Endothelial cell of umbilical vein (primary cell): ENCODE data around the gene PRUNE2. TPM values are rescaled to one million over a fixed set of nuclear protein-coding genes. Genes with fewer than 3 reads are reported as not detected.

Experiments
- BruUV-seq: library from RNA; stranded (reverse); fragments of 400-500 nt; replicated peaks from 2 replicates; lab custom pipeline; 2021; lab: Mats Ljungman, UMichigan
- CTCF ChIA-PET: fragments of 300-600, 350-600 bp; sonication (Branson Sonifier 250); formaldehyde crosslinking; loops from one replicate; lab custom pipeline; 2021; ENCODE audit warnings: antibody characterized with exemption, inconsistent platforms; lab: Charles Lee
- POLR2A ChIA-PET: fragments of 300-600, 350-600 bp; sonication (Branson Sonifier 250); formaldehyde crosslinking; loops from one replicate; lab custom pipeline; 2021; ENCODE audit warnings: antibody characterized with exemption, inconsistent platforms; lab: Charles Lee
- DNase-seq: peaks from one replicate; pipeline ENCODE4 v3.0.0-alpha.2; 2011; ENCODE audit warnings: low read depth, low spot score
- FAIRE-seq: peaks from 2 replicates; lab custom pipeline; 2011; peaks lifted over from hg19 to GRCh38; lab: Jason Lieb, UNC
- H2AFZ ChIP-seq: 2 replicates; pipeline ENCODE4 v1.6.0; 2012; ENCODE audit warnings: low read depth, low read length, control low read depth, inconsistent platforms
- H3K27ac ChIP-seq: 2 replicates; pipeline ENCODE4 v1.5.1; 2011; ENCODE audit warnings: low read depth, mild to moderate bottlenecking, control low read depth, low read length, moderate library complexity; ENCODE audit not compliant: insufficient read depth
- H3K27me3 ChIP-seq, 2 experiments: 2 replicates each; pipeline versions ENCODE4 v1.6.0 to v1.6.1; 2011; ENCODE audit warnings: low read length in 2 of 2, mixed read lengths in 1 of 2; ENCODE audit not compliant: control insufficient read depth in 2 of 2, insufficient read depth in 2 of 2
- H3K36me3 ChIP-seq, 2 experiments: 2 replicates in 1 of 2; 3 replicates in 1 of 2; pipeline ENCODE4 v1.5.1; 2011; ENCODE audit warnings: low read length in 2 of 2, mild to moderate bottlenecking in 1 of 2, moderate library complexity in 1 of 2; ENCODE audit not compliant: control insufficient read depth in 2 of 2, insufficient read depth in 2 of 2; ENCODE audit errors: extremely low read depth in 1 of 2
- H3K4me1 ChIP-seq: 3 replicates; pipeline ENCODE4 v1.5.1; 2011; ENCODE audit warnings: mild to moderate bottlenecking, low read length; ENCODE audit not compliant: control insufficient read depth, insufficient read depth; ENCODE audit errors: extremely low read depth
- H3K4me2 ChIP-seq: 2 replicates; pipeline ENCODE4 v1.6.1; 2011; ENCODE audit warnings: low read length, control low read depth, mixed read lengths; ENCODE audit not compliant: insufficient read depth
- H3K4me3 ChIP-seq, 3 experiments: fragments of 200-600 bp in 1 of 3; sonication (generic), shearing (Covaris generic) in 1 of 3; replicated peaks in 1 of 3; 2 replicates each; pipeline ENCODE4 v1.5.1; 2011 to 2016; ENCODE audit warnings: control low read depth in 3 of 3, low read length in 3 of 3, mild to moderate bottlenecking in 2 of 3, inconsistent platforms in 1 of 3, low read depth in 1 of 3, moderate library complexity in 1 of 3; ENCODE audit not compliant: insufficient read depth in 1 of 3
- H3K79me2 ChIP-seq: 2 replicates; pipeline ENCODE4 v1.6.0; 2012; ENCODE audit warnings: low read length, inconsistent platforms; ENCODE audit not compliant: control insufficient read depth, insufficient read depth
- H3K9ac ChIP-seq: replicated peaks from 2 replicates; pipeline ENCODE3; 2011; ENCODE audit warnings: low read length, control low read depth; ENCODE audit not compliant: insufficient read depth; ENCODE audit errors: extremely low read depth
- H3K9me1 ChIP-seq: replicated peaks from 3 replicates; pipeline ENCODE4 v1.6.0; 2011; ENCODE audit warnings: mild to moderate bottlenecking, low read length; ENCODE audit not compliant: control insufficient read depth, insufficient read depth; ENCODE audit errors: extremely low read depth
- H3K9me3 ChIP-seq: replicated peaks from 2 replicates; pipeline ENCODE4 v1.5.1; 2012; ENCODE audit warnings: low read length, inconsistent platforms; ENCODE audit not compliant: control insufficient read depth, insufficient read depth
- H4K20me1 ChIP-seq: replicated peaks from 2 replicates; pipeline ENCODE3; 2011; ENCODE audit warnings: mild to moderate bottlenecking, low read length; ENCODE audit not compliant: control insufficient read depth, insufficient read depth; ENCODE audit errors: extremely low read depth
- EZH2 ChIP-seq: IDR thresholded peaks from 2 replicates; pipeline ENCODE4 v1.6.1; 2012; ENCODE audit warnings: borderline replicate concordance, low read depth, mild to moderate bottlenecking, moderate library complexity, low read length, inconsistent platforms; ENCODE audit not compliant: severe bottlenecking
- FOS ChIP-seq: IDR thresholded peaks from 2 replicates; pipeline ENCODE4 v1.6.1; 2011; ENCODE audit warnings: mild to moderate bottlenecking, low read length, moderate library complexity, borderline replicate concordance; ENCODE audit not compliant: insufficient read depth
- GATA2 ChIP-seq: IDR thresholded peaks from 2 replicates; pipeline ENCODE4 v1.7.0; 2011; ENCODE audit warnings: low read depth, mild to moderate bottlenecking, moderate library complexity, mixed read lengths, low read length; ENCODE audit not compliant: insufficient read length, insufficient read depth
- JUN ChIP-seq: IDR thresholded peaks from 2 replicates; pipeline ENCODE4 v1.6.1; 2011; ENCODE audit warnings: borderline replicate concordance, low read depth; ENCODE audit not compliant: insufficient read length, insufficient read depth
- MAX ChIP-seq: IDR thresholded peaks from 2 replicates; pipeline ENCODE4 v1.6.1; 2011; ENCODE audit not compliant: insufficient read depth, insufficient read length
- MYC ChIP-seq: IDR thresholded peaks from one replicate; pipeline ENCODE4 v1.6.1; 2011; ENCODE audit warnings: mild to moderate bottlenecking, low read depth, low read length
- POLR2A ChIP-seq: IDR thresholded peaks from 2 replicates; pipeline ENCODE4 v1.6.1; 2012; ENCODE audit warnings: low read depth, mild to moderate bottlenecking, control low read depth, low read length
- POLR2AphosphoS5 ChIP-seq: IDR thresholded peaks from 2 replicates; pipeline ENCODE4 v1.6.1; 2012; ENCODE audit warnings: low read depth, mild to moderate bottlenecking, control low read depth, low read length, moderate library complexity; ENCODE audit not compliant: insufficient read depth
- dilution Hi-C: fragments of 300-500 bp; cut with MboI; formaldehyde crosslinking; loops from one replicate; pipeline ENCODE4 v1.15.0; 2019; ENCODE audit warnings: low sequenced_read_pairs; ENCODE audit not compliant: extremely low pct_ligation_motif_present
- intact Hi-C: fragments of 100-400 bp; cut with micrococcal nuclease; formaldehyde crosslinking; loops from one replicate; pipeline ENCODE4 v1.10.0; 2022
- polyA plus RNA-seq, 4 experiments: library from polyadenylated mRNA; depleted of rRNA in 3 of 4; stranded (reverse) in 3 of 4; unstranded in 1 of 4; fragments of >200 nt; gene quantifications; 2 replicates each; pipeline versions ENCODE4 v1.2.1 to v1.2.3, GENCODE V29; 2011 to 2012; ENCODE audit warnings: missing spikeins in 1 of 4
- total RNA-seq: library from RNA; stranded (reverse); gene quantifications from 2 replicates; pipeline ENCODE4 v1.2.3, GENCODE V29; 2021
- TF ChIP-seq, protein P1 (sequence below), 2 donors: IDR thresholded peaks; 1 replicate in 1 of 2; 2 replicates in 1 of 2; pipeline ENCODE4 v1.5.1; 2011; ENCODE audit warnings: low read length in 2 of 2, mild to moderate bottlenecking in 2 of 2, moderate library complexity in 2 of 2, control low read depth in 1 of 2, inconsistent platforms in 1 of 2, low read depth in 1 of 2; ENCODE audit not compliant: insufficient read depth in 1 of 2; ENCODE audit errors: extremely low read depth in 1 of 2

Gene PRUNE2
- total and polyA plus RNA-seq, 2 donors (not counting 3 experiments of a cell fraction or from before 2014, with no cell fraction given) = 15.8 to 21.7 TPM

DNA sequence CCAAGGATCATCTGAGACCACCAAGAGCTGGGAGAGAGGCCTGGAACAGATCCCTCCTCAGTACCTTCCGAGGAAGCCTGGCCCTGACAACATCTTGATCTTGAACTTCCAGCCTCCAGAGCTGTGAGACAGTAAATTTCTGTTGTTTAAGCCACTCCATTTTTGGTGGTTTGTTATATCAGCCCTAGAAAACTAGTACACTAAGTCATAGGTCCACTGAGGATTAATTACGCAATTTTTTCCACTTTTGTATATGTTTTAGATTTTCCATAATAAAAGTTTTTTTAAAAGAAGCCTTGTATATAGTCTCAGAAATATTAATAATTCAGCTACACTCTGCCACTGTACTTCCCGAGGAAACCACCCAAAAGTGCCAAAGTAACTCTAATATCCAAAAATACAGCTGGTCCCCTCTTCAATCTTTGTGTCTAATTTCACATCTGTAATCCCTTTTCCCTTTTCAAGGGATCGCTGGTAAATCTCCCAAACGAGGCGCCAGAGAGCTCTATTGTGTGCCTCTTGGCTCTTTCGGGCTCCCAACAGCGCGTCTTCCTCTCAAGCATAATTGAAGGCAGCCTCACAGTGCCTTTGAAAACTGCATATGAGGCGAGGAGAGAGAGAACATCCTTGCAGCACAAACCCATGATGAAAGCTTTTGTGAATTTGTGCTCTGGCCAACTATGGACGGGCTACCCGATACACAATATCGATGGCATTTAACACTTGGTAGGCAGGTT is 32.7 kb downstream of the PRUNE2 start:
- H3K79me2 ChIP-seq = no peaks in the 10 kb centered on the region
- TF ChIP-seq MYC = no peak
- no peak for TF ChIP-seq MAX
- no peak for TF ChIP-seq EZH2
- no peak for TF ChIP-seq GATA2
- H3K27me3 ChIP-seq = no peaks in the 10 kb centered on the region
- no peak overlapping the region for H3K27ac ChIP-seq
- no peak overlapping the region for H2AFZ ChIP-seq
- intact Hi-C loops (no loop called here), dilution Hi-C loops (no loop called here)
- CTCF ChIA-PET = interaction anchor here (1.1 kb wide), 1 partner anchor 13 kb away, joined by 4 read pairs; no protein-coding TSS in a partner anchor
- FAIRE-seq (no peak), DNase-seq (no peak)
- H3K4me3 ChIP-seq = no peak overlapping the region
- no peak overlapping the region for H3K9ac ChIP-seq
- no peaks in the 10 kb centered on the region for H3K36me3 ChIP-seq
- no peaks in the 10 kb centered on the region for H3K9me1 ChIP-seq
- POLR2A ChIA-PET = no interaction called here
- H3K9me3 ChIP-seq = no peaks in the 10 kb centered on the region
- H3K4me1 ChIP-seq = no peaks in the 10 kb centered on the region
- no peaks in the 10 kb centered on the region for H4K20me1 ChIP-seq
- BruUV-seq = no TSS peak
- no peak overlapping the region for H3K4me2 ChIP-seq

- CTCF ChIA-PET = no interaction called here
These were observed 37.0 kb downstream of the PRUNE2 start for GRCh38 chr9:76868897-76869296.

More at GRCh38 chr9:76868897-76869296, 37.0 kb downstream of the PRUNE2 start:
- no peaks in the 10 kb centered on the region for H3K9me3 ChIP-seq
- H3K27ac ChIP-seq = no peak overlapping the region
- FAIRE-seq (no peak), DNase-seq (no peak)
- TF ChIP-seq POLR2AphosphoS5 (no peak), MYC (no peak), POLR2A (no peak), MAX (no peak), EZH2 (no peak), JUN (no peak), FOS (no peak), GATA2 (no peak)
- TF ChIP-seq, protein P1, sequence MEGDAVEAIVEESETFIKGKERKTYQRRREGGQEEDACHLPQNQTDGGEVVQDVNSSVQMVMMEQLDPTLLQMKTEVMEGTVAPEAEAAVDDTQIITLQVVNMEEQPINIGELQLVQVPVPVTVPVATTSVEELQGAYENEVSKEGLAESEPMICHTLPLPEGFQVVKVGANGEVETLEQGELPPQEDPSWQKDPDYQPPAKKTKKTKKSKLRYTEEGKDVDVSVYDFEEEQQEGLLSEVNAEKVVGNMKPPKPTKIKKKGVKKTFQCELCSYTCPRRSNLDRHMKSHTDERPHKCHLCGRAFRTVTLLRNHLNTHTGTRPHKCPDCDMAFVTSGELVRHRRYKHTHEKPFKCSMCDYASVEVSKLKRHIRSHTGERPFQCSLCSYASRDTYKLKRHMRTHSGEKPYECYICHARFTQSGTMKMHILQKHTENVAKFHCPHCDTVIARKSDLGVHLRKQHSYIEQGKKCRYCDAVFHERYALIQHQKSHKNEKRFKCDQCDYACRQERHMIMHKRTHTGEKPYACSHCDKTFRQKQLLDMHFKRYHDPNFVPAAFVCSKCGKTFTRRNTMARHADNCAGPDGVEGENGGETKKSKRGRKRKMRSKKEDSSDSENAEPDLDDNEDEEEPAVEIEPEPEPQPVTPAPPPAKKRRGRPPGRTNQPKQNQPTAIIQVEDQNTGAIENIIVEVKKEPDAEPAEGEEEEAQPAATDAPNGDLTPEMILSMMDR (IDR thresholded peaks at IDR 0.05; ENCODE audit: extremely low read depth in 1 of 2, insufficient read depth in 1 of 2, low read depth in 1 of 2, low read length in 2 of 2) = no peak
- H3K4me3 ChIP-seq = no peak overlapping the region
- H3K79me2 ChIP-seq = no peaks in the 10 kb centered on the region
- no peak overlapping the region for H3K9ac ChIP-seq
- H4K20me1 ChIP-seq = no peaks in the 10 kb centered on the region
- dilution Hi-C loops = no loop called here
- H3K9me1 ChIP-seq = no peaks in the 10 kb centered on the region
- no peak overlapping the region for H3K4me2 ChIP-seq
- no TSS peak for BruUV-seq
- POLR2A ChIA-PET = no interaction called here
- no peaks in the 10 kb centered on the region for H3K36me3 ChIP-seq
- intact Hi-C loops = no loop called here
- no peaks in the 10 kb centered on the region for H3K27me3 ChIP-seq
- no peak overlapping the region for H2AFZ ChIP-seq
- no peaks in the 10 kb centered on the region for H3K4me1 ChIP-seq
